Globus pallidus (tissue), 1 donor: ENCODE results near the gene NELL2.

Source experiments
- DNase-seq: peaks from one replicate; pipeline ENCODE4 v3.0.0-alpha.2; 2015; ENCODE audit warnings: low spot score

Gene NELL2

DNA sequence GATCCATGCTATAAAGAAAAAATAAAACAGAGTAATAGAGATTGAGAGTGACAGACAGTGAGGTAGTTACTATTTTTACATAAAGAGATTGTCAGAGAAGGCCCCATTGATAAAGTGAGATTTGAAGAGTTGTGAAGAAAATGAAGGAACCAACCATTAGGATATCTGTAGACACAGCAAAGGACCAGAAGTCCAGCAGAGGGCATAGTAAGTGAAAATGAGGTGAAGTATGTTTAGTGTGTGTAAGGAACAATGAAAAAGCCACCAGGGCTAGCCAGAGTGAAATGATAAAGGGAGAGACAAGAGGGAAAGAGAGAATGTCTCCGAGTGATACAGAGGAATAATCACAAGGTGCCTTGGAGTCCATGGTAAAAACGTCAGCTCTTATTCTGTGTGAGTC is 411.0 kb downstream of the NELL2 start:
- DNase-seq, result no peak

- no peak for DNase-seq
Observed at GRCh38 chr12:44464180-44464579, 411.9 kb downstream of the NELL2 start.

- DNase-seq, result no peak
Observed at GRCh38 chr12:44462729-44463128, 413.4 kb downstream of the NELL2 start.

GRCh38 chr12:44460261-44460660 is 415.9 kb downstream of the NELL2 start:
- no peak for DNase-seq

GRCh38 chr12:44459569-44459968 is 416.5 kb downstream of the NELL2 start:
- DNase-seq, result no peak
